Breast epithelium (tissue), 4 donors: ENCODE results near the gene PIAS1. TPM values are rescaled to one million over a fixed set of nuclear protein-coding genes. Genes with fewer than 3 reads are reported as not detected.

Experiments
- DNase-seq, 2 donors: peaks; one replicate each; pipeline ENCODE4 v3.0.0-alpha.2; 2019; ENCODE audit warnings: low spot score in 2 of 2
- H3K27ac ChIP-seq, 2 donors: fragments of 200-600 bp; sonication (generic) in 1 of 2; one replicate each; pipeline ENCODE4 v1.5.1; 2016 to 2019; ENCODE audit warnings: mild to moderate bottlenecking in 1 of 2
- H3K27me3 ChIP-seq, 2 donors: fragments of 200-600 bp; sonication (generic) in 1 of 2; one replicate each; pipeline versions ENCODE4 v1.5.1 to v1.6.0; 2017 to 2019; ENCODE audit warnings: control low read depth in 1 of 2, mild to moderate bottlenecking in 1 of 2
- H3K36me3 ChIP-seq: fragments of 200-600 bp; one replicate; pipeline ENCODE4 v1.5.1; 2019
- H3K4me1 ChIP-seq, 2 donors: fragments of 200-600 bp; sonication (generic); one replicate each; pipeline ENCODE4 v1.5.1; 2016 to 2019; ENCODE audit warnings: control low read depth in 1 of 2
- H3K4me3 ChIP-seq, 3 donors: fragments of 200-600 bp; sonication (generic); 1 replicate in 2 of 3; 2 replicates in 1 of 3; pipeline ENCODE4 v1.5.1; 2016 to 2019; ENCODE audit warnings: mild to moderate bottlenecking in 3 of 3, moderate library complexity in 2 of 3
- H3K9me3 ChIP-seq, 2 donors: fragments of 200-600 bp; sonication (generic) in 1 of 2; one replicate each; pipeline ENCODE4 v1.5.1; 2016 to 2019; ENCODE audit warnings: control low read depth in 1 of 2
- POLR2A ChIP-seq: fragments of 450-650 bp; IDR thresholded peaks from one replicate; pipeline ENCODE4 v1.6.1; 2016; ENCODE audit warnings: antibody characterized with exemption, mild to moderate bottlenecking, moderate library complexity
- POLR2AphosphoS5 ChIP-seq, 3 donors: sonication (generic); formaldehyde crosslinking; IDR thresholded peaks; one replicate each; pipeline ENCODE4 v1.6.1; 2017; ENCODE audit warnings: antibody characterized with exemption in 3 of 3
- intact Hi-C: fragments of 100-400 bp; cut with DNase I; formaldehyde crosslinking; loops from one replicate; pipeline ENCODE4 v1.15.1; 2023; ENCODE audit warnings: low total_unique reads
- total RNA-seq, 3 donors: library from RNA; depleted of rRNA; stranded (reverse); fragments of >200 nt; gene quantifications; one replicate each; pipeline ENCODE4 v1.1.0, GENCODE V29; 2016
- TF ChIP-seq, protein P1 (sequence below), 3 donors: fragments of 450-650 bp; IDR thresholded peaks; one replicate each; pipeline ENCODE4 v1.5.1; 2016 to 2017; ENCODE audit warnings: antibody characterized with exemption in 3 of 3, mild to moderate bottlenecking in 3 of 3, moderate library complexity in 3 of 3

Gene PIAS1
- total RNA-seq, 3 donors from 2014 or later, result 43.9 to 77.4 (median 57.1) TPM

DNA sequence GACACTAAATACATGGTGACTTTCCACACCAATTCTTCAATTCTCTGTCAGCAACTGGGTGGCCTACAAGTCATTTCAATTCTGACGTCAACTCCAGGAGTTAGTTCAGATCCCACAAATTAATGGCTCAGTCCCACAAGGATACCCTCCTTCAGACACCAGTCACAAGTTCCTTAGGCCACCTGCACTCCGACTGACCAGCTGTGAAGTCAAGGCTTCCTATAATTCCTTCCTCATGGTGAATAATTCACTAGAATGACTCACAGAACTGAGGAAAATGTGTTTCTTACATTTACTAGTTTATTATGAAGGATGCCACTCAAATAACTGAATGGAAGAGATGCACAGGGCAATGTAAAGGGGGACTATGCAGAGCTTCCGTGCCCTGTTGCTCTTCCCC, 6.3 kb upstream of the PIAS1 start:
- no peak for DNase-seq
- H3K4me3 ChIP-seq, result no peak overlapping the region
- H3K9me3 ChIP-seq, result peaks cover 0 to 3% of the 10 kb centered on the region in 2 donors
- H3K27ac ChIP-seq, result no peak overlapping the region
- TF ChIP-seq POLR2A (no peak), POLR2AphosphoS5 (IDR thresholded peaks at IDR 0.05) (no peak)
- TF ChIP-seq, protein P1, sequence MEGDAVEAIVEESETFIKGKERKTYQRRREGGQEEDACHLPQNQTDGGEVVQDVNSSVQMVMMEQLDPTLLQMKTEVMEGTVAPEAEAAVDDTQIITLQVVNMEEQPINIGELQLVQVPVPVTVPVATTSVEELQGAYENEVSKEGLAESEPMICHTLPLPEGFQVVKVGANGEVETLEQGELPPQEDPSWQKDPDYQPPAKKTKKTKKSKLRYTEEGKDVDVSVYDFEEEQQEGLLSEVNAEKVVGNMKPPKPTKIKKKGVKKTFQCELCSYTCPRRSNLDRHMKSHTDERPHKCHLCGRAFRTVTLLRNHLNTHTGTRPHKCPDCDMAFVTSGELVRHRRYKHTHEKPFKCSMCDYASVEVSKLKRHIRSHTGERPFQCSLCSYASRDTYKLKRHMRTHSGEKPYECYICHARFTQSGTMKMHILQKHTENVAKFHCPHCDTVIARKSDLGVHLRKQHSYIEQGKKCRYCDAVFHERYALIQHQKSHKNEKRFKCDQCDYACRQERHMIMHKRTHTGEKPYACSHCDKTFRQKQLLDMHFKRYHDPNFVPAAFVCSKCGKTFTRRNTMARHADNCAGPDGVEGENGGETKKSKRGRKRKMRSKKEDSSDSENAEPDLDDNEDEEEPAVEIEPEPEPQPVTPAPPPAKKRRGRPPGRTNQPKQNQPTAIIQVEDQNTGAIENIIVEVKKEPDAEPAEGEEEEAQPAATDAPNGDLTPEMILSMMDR (IDR thresholded peaks at IDR 0.05), result no peak
- intact Hi-C loops, result no loop called here
- H3K4me1 ChIP-seq, result no peaks in the 10 kb centered on the region
- no peaks in the 10 kb centered on the region for H3K36me3 ChIP-seq
- no peaks in the 10 kb centered on the region for H3K27me3 ChIP-seq

DNA sequence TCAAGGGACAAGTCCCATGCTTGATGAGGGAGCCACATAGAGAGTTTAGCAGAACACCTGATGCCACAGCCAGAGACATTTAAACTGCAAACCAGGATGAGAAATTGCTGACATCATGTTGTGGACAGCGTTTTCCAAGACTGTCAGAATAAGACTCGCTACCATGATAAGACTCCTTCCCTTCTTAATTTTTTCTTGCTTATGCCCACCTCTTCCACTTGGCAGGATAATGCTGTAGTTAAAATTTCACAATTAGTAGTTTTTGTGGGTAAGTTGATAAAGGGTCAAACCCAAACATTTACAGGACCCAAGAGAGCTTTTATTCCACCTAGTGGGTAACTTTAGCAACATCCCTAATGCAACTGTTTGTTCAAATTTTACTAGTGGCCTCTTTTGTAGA, 3.0 kb upstream of the PIAS1 start:
- no peaks in the 10 kb centered on the region for H3K36me3 ChIP-seq
- DNase-seq, result no peak
- no peaks in the 10 kb centered on the region for H3K27me3 ChIP-seq
- intact Hi-C loops, result no loop called here
- no peaks in the 10 kb centered on the region for H3K4me1 ChIP-seq
- no peak overlapping the region for H3K27ac ChIP-seq
- no peaks in the 10 kb centered on the region for H3K9me3 ChIP-seq
- H3K4me3 ChIP-seq, result no peak overlapping the region
- TF ChIP-seq POLR2A (no peak), POLR2AphosphoS5 (IDR thresholded peaks at IDR 0.05) (no peak)
- TF ChIP-seq, protein P1 (IDR thresholded peaks at IDR 0.05), result no peak

DNA sequence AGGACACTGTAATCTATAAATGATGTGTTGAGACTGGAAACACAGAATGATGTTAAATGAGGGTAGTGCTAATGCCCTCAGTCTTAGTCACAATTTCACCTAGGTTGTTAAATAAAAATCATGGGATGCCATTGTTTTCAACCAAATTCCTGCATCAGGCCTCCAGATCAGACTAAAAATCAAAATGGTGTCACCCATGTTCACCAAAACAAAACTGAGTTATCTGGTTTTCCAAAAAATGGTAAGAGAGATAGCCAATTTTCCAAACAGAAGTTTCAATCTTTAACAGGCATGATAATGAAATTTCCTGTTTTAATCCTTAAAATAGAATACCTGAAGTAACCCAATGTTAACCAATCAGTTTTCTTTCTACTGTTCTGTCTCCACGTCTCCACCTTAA, 2.2 kb upstream of the PIAS1 start:
- H3K9me3 ChIP-seq, result no peaks in the 10 kb centered on the region
- intact Hi-C loops, result no loop called here
- H3K27me3 ChIP-seq, result no peaks in the 10 kb centered on the region
- H3K36me3 ChIP-seq, result no peaks in the 10 kb centered on the region
- no peak overlapping the region for H3K4me3 ChIP-seq
- no peaks in the 10 kb centered on the region for H3K4me1 ChIP-seq
- TF ChIP-seq POLR2AphosphoS5 (IDR thresholded peaks at IDR 0.05) (no peak), POLR2A (no peak)
- TF ChIP-seq, protein P1 (IDR thresholded peaks at IDR 0.05), result no peak
- DNase-seq, result no peak
- H3K27ac ChIP-seq, result no peak overlapping the region

DNA sequence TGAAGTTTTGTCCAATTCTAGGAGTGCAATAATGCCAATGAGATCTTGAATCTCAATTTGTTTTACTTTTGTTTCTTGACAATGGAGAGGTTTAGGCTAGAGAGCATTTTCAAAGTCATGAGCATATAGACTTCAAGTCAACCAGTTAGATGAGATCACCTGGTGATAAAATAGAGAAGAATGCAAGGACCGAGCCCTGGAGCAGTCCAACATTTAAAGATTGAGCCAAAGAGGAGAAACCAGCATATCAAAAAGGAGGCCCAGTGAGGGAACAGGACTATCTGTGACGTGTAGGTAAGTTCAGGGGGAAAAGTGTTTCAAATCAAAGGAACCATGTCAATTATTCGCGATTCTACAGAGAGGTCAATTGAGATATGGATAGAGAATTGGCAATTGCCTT, 1.7 kb upstream of the PIAS1 start:
- Histone ChIP-seq H3K4me1 (no peaks in the 10 kb centered on the region), H3K27me3 (no peaks in the 10 kb centered on the region), H3K9me3 (no peaks in the 10 kb centered on the region), H3K36me3 (no peaks in the 10 kb centered on the region), H3K4me3 (no peak overlapping the region), H3K27ac (no peak overlapping the region)
- intact Hi-C loops, result no loop called here
- TF ChIP-seq POLR2A (no peak), POLR2AphosphoS5 (IDR thresholded peaks at IDR 0.05) (no peak)
- TF ChIP-seq, protein P1 (IDR thresholded peaks at IDR 0.05), result no peak
- no peak for DNase-seq

DNA sequence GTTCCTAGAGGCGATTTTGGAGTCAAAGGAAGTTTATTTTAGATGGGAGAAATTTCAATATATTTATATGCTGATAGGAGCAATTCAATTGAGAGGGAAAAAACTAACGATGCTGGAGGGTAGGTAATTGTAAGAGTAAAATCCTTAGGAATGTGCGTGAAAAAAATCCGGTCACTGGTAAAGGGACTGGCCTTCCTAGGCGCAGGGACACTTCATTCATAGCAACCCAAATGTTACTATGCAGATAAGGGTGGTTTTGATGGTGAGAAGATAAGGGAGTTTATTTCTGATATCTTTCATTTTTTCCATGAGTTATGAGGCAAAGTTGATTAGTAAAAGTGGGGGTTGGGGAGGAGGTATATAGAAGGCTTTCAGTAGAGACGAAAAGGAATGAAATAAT, 1.1 kb upstream of the PIAS1 start:
- H3K36me3 ChIP-seq, result no peaks in the 10 kb centered on the region
- no peaks in the 10 kb centered on the region for H3K27me3 ChIP-seq
- no peak for DNase-seq
- TF ChIP-seq, protein P1 (IDR thresholded peaks at IDR 0.05), result no peak
- no peak for TF ChIP-seq POLR2AphosphoS5 (IDR thresholded peaks at IDR 0.05)
- TF ChIP-seq POLR2A, result no peak
- intact Hi-C loops, result no loop called here
- H3K9me3 ChIP-seq, result no peaks in the 10 kb centered on the region
- H3K4me3 ChIP-seq, result no peak overlapping the region
- H3K4me1 ChIP-seq, result no peaks in the 10 kb centered on the region
- H3K27ac ChIP-seq, result no peak overlapping the region
